Measurements from ENCODE around the gene GPSM3. TPM values are rescaled to one million over a fixed set of nuclear protein-coding genes. Genes with fewer than 3 reads are reported as not detected.
A peak's percentile ranks its signal among the peaks of the same experiment; 100 is the strongest.

GPSM3 gene
- total and polyA plus RNA-seq, 2 donors (not counting 1 experiment from before 2014, with no cell fraction given) = 194 to 299 TPM

DNA sequence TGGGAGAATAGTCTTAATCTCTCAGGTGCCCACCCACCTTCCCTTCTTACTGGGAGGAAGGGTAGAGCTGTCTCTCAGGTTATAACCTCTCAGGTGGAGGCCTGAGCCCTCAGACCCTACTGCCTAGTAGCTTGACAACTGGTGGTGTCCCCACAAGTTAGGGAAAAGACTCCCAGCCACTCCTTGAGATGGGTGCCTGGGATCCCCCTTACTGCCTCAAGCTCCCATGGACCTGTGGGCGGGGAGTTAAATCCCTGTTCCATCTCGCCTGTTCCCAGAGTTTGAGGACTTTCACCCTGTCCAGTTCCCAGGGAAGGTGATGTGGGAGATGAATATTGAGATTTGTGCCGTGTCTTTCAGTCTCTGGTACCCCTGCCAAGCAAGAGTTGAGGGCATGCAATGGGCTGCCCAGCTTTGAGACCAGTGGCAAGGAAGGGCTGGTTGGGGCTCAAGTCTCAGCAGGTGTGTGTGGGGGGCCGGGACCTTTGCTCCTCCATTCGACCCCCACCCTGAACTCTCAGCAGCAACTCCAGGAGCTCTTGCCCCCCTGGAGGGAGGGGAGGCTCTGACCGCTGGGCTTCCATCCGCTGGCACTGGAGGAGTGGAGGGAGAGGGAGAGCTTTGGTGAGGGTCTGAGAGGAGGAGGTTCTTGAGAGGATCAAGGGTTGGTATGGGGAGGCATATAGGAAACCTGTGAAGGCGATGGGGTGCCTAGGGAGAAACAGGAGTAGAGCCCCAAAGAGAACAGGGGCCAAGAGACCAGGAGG, 1.3 kb downstream of the GPSM3 start:
- CTCF ChIA-PET = interaction anchor here (0.7 to 1.6 kb wide), 3 partner anchors 14 to 63 kb away, joined by 3 read pairs; partner anchors contain the start of gene ATF6B
- H3K4me2 ChIP-seq (replicated peaks; ENCODE audit: low read depth, low read length, poor library complexity, severe bottlenecking) = peak overlapping the region; percentile 91

More for the DNA sequence above, 1.3 kb downstream of the GPSM3 start:
- no peaks in the 10 kb centered on the region for H3K27me3 ChIP-seq (replicated peaks in 1 of 4; ENCODE audit: control extremely low read depth in 1 of 4, control insufficient read depth in 3 of 4, insufficient read depth in 4 of 4, low read length in 3 of 4)
- H3K27ac ChIP-seq (ENCODE audit: low read length in 2 of 2) = peak overlapping the region; percentile 93 to 97
- H3K4me3 Mint-ChIP-seq = peak overlapping the region; percentile 91
- TF ChIP-seq, protein P1, sequence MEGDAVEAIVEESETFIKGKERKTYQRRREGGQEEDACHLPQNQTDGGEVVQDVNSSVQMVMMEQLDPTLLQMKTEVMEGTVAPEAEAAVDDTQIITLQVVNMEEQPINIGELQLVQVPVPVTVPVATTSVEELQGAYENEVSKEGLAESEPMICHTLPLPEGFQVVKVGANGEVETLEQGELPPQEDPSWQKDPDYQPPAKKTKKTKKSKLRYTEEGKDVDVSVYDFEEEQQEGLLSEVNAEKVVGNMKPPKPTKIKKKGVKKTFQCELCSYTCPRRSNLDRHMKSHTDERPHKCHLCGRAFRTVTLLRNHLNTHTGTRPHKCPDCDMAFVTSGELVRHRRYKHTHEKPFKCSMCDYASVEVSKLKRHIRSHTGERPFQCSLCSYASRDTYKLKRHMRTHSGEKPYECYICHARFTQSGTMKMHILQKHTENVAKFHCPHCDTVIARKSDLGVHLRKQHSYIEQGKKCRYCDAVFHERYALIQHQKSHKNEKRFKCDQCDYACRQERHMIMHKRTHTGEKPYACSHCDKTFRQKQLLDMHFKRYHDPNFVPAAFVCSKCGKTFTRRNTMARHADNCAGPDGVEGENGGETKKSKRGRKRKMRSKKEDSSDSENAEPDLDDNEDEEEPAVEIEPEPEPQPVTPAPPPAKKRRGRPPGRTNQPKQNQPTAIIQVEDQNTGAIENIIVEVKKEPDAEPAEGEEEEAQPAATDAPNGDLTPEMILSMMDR (IDR thresholded peaks at IDR 0.05) = no peak
- no peak for TF ChIP-seq EZH2 (IDR thresholded peaks at IDR 0.05; ENCODE audit: borderline replicate concordance, insufficient read depth, low read depth, low read length, poor library complexity, severe bottlenecking)
- H3K36me3 ChIP-seq (replicated peaks in 1 of 2; ENCODE audit: control extremely low read depth in 1 of 2, control insufficient read depth in 1 of 2, extremely low read depth in 1 of 2, insufficient read depth in 2 of 2, low read length in 1 of 2) = peaks cover 0 to 33% of the 10 kb centered on the region in 2 experiments
- WGBS (ENCODE audit: insufficient coverage) = 67% methylated on average over 6 of the region's 8 CpGs
- H3K4me3 ChIP-seq (ENCODE audit: control extremely low read depth in 1 of 5, extremely low read depth in 1 of 5, insufficient read depth in 1 of 5, low read depth in 2 of 5, low read length in 4 of 5) = peak overlapping the region; percentile 72 to 99 (median 95)
- no peak overlapping the region for H2AFZ ChIP-seq (ENCODE audit: insufficient read depth, low read depth, low read length, poor library complexity, severe bottlenecking)
- H3K27ac Mint-ChIP-seq = peak overlapping the region; percentile 96
- no peaks in the 10 kb centered on the region for H3K27me3 Mint-ChIP-seq
- peaks cover 81% of the 10 kb centered on the region for H3K4me1 Mint-ChIP-seq
- DNase-seq (no peak), ATAC-seq (ENCODE audit: low read depth) (no peak)
- H4K20me1 ChIP-seq (ENCODE audit: control insufficient read depth, insufficient read depth, low read length, poor library complexity, severe bottlenecking) = no peaks in the 10 kb centered on the region
- POLR2A ChIA-PET = interaction anchor here (0.6 to 1.7 kb wide), 7 partner anchors 9 to 780 kb away, joined by 3 to 11 read pairs (median 5); partner anchors contain the start of genes AGPAT1, ATF6B and BRD2
- H3K4me1 ChIP-seq (ENCODE audit: control insufficient read depth in 2 of 2, insufficient read depth in 2 of 2, low read length in 2 of 2) = peaks cover 56 to 76% of the 10 kb centered on the region in 2 donors
- H3K9ac ChIP-seq (ENCODE audit: low read length) = peak overlapping the region; percentile 96
- intact Hi-C loops (cut with micrococcal nuclease) = loop anchor here (1.0 to 10.0 kb wide), 3 partner anchors 15 to 696 kb away; partner anchors contain the start of genes AGPAT1, CLIC1 and MICB
- peaks cover 58% of the 10 kb centered on the region for H3K79me2 ChIP-seq (ENCODE audit: control insufficient read depth, insufficient read depth, low read length)
- no peaks in the 10 kb centered on the region for H3K9me3 ChIP-seq (ENCODE audit: control extremely low read depth in 1 of 3, control insufficient read depth in 2 of 3, insufficient read depth in 1 of 3, low read length in 2 of 3)
- H3K9me3 Mint-ChIP-seq (ENCODE audit: insufficient read depth) = no peaks in the 10 kb centered on the region

Measured in B cell (primary cell).